GM18508 (cell line): ENCODE measurements around the gene RNF225.
"Not testable (repeated sequence)": the region's sequence is repeated elsewhere in the genome, so short reads cannot be mapped to it uniquely, and the experiment has no call there.

Experiments
- ATAC-seq: cut with Tn5 transposase; IDR thresholded peaks from one replicate; pipeline ENCODE4 v1.9.1; 2021; ENCODE audit warnings: moderate number of reproducible peaks; ENCODE audit not compliant: insufficient read depth, unreplicated experiment

RNF225 gene

DNA sequence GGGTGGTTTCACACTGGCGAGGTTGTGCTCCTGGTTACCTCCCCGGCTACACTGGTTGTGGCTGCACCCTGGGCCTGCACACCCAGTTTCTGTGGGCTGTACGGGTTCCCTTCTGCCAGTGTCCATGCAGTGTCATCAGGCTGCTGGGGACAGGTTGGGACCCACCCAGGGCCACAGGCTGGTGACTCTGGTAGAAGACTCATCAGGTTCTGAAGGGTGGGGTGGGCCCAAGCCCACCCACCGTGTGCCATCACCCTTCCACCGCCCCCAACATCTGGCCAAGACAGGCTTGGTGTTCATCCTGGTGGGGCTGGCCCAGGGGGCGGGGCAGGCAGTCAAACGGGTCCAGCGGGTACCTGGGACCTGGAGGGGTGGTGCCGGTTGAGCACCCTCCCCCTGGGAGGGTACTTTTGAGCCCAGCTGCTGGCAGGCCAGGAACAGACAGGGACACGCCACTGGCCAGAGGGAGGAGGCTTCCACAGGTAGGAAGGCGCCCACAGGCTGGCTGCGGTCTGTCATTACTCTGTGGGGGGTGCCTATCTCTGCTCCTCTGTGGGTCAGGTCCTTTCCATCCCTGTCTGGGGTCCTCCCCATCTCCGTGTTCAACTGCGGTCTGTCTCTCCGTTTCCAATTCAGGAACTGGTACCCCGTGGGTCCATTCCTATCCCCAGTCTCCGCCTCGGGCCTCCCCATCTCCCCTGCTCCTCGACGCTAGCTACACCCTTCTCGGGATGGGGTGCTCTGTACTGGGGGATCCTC, at the start of gene RNF225:
RNF225 (plus strand) TSS at position 437 of the 759 bp plus-strand sequence. CDS start 434 bp downstream, outside the sequence.
- ATAC-seq, result no peak

GRCh38 chr19:58346961-58347929, 48.2 kb upstream of the RNF225 start:
- no peak for ATAC-seq

GRCh38 chr19:58348080-58348479, 47.4 kb upstream of the RNF225 start:
- not testable (repeated sequence) for ATAC-seq

- ATAC-seq, result no peak
Measured at GRCh38 chr19:58349590-58349989, 45.9 kb upstream of the RNF225 start.

GRCh38 chr19:58350001-58350861, 45.2 kb upstream of the RNF225 start:
- ATAC-seq, result no peak

GRCh38 chr19:58350871-58351557, 44.4 kb upstream of the RNF225 start:
- no peak for ATAC-seq

DNA sequence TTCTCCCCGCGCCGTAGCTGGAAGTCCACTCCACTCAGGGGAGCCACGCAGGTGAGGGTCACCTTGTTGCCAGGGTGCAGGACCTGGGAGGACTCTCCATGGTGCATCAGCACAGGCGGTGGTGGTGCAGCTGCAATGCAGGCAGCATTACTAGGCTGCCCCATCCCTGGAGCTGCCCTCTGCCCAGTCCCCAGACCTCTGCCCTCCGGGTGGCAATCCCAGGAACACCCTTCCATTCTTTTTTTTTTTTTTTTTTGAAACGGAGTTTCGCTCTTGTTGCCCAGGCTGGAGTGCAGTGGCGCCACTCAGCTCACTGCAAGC, 43.9 kb upstream of the RNF225 start:
- no peak for ATAC-seq

DNA sequence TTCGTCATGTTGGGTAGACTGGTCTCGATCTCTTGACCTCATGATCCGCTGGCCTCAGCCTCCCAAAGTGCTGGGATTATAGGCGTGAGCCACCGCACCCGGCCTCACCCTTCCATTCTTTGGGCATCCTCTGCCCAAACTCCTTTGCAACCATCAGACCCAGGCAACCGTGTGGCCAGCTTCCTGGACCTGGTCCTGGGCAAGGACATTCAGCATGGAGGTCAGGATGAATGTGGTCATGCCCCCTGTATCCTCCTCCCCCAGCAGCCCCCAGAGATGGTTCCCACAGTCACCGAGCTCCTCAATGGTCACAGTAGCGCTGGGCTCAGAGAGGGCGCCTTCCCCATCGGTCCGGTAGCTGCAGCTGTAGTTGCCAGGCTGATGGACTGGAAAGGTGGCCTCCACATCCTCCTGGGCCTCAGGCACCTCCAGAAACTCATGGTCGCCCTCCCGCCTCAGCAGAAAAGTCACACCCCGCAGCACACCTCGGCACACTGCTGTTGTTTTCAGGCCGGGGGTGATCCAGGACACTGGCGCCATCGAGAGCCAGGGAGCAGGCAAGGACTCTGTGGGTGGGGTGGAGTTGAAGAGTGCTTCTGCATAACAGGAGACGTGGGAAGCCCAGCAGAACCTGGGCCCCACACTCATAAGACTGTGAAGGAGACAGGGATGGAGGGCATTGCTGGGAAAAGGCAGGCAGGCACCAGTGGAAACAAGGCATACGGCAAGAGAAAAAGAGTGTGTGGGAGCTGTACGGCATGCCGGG, 43.3 kb upstream of the RNF225 start:
- ATAC-seq, result no peak

GRCh38 chr19:58352760-58353671, 42.4 kb upstream of the RNF225 start, which contains the start of gene A1BG:
A1BG (minus strand) TSS chr19:58353492; CDS start chr19:58353437, 55 bp downstream.
- ATAC-seq, result no peak

DNA sequence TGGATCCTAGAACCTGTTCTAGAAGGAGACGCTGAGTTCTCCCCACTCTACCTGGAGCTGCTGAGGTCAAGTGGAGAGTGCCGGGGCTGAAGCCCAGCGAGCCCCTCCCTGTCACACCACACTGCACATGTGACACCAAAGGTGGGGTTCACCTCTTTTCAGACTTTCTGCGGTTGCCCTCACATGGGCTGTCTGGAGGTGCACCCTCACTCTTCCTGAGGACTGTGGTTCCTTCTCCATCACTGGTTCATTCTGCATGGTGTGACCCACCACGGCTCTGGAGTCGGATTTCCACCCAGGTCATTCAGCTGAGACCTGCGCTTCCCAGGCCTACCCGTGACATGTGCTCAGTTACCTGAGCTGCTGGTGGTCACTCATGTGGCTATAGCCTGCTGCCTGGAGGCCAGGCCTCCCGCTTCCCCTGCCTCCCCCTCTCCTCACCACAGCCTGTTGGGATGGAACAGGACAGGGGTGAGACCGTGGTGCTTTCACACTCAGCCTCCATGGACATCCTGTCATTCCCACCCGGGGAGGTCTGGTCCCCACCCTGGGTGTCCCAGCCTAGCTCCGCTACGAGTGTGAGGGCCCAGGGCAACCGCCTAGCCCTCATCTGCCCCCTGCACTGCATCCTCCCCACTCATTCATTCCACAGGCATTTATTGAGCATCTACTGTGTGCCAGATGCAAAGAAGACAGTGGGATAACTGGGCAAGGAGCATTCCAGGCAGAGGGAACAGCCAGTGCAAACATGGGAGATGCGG, 41.6 kb upstream of the RNF225 start:
- no peak for ATAC-seq

DNA sequence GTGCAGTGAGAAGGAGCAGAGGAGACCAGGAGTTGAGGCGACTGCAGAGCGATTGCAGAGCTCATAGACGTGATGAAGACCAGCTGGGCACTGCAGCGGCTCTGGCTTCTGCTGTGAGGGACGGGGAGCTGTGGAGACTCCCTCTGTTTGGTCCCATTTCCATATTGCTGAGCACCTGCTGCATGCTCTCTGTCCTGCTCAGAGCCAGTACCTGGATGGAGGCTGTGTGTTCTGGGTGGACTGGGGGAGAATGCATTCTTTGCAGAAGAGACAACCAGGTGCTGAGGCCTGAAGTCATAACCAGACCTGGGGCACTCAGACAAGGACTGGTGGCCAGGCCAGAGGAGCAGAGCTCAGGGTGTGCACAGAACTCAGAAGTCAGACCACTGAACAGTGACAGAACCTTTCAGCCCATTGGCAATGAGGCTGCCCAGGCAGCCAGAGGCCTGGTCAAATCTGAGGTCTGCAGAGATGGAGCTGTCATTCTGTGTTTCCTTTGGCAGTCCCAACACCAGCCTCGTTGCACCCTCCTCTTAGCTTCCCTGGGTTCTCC, 40.9 kb upstream of the RNF225 start:
- ATAC-seq, result no peak

DNA sequence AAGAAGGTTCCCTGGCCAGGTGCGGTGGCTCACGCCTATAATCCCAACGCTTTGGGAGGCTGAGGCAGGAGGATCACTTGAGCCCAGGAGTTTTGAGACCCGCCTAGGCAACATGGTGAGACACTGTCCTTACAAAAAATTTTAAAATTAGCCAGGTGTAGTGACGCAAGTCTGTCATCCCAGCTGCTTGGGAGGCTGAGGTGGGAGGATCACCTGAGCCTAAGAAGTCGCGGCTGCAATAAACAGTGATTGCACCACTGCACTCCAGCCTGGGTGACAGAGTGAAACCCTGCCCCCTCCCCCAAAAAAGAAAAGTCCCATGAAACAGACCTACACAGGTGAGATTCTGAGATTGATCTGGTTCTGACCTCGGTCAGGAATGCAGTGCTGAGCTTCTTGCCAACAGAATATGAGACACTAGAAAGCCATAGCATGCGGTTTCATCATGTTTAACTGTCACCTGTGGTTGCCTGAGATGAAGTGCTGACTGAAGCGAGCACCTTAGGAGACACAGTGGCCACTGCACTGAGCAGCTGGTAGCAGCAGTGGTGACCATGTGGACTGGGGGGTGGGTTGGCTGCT, 40.1 kb upstream of the RNF225 start:
- no peak for ATAC-seq

DNA sequence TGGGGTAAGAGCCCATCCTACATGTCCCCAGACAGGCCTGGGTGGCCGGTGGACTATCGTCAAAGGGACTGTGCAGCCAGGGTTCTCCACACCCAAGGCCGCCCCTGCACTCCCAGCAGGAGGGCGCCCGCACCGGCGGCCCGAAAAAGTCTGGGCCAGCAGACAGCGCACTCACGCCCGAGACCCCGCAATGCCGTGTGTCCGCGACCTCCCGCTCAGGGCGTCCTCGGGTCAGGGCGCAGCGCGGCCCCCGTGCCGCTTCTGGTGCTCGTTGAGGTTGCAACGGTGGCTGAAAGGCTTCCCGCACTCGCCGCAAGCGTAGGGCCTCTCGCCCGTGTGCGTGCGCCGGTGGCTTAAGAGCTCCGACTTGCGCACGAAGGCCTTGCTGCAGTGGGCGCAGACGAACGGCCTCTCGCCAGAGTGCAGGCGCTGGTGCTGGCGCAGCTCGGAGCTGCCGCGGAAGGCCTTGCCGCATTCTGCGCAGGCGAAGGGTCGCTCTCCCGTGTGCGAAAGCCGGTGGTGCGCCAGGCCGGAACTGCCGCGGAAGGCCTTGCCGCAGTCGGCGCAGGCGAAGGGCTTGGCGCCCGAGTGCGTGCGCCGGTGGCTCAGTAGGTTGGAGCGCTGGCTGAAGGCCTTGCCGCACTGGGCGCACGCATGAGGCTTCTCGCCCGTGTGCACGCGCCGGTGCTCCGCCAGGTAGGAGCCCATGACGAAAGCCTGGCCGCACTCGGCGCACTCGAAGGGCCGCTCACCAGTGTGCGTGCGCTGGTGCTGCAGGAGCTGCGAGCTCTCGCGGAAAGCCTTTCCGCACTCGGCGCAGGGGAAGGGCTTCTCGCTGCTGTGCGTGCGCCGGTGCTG, 39.3 kb upstream of the RNF225 start:
- ATAC-seq, result no peak

- ATAC-seq, result no peak
Measured at GRCh38 chr19:58356766-58357480, 38.5 kb upstream of the RNF225 start.

- no peak for ATAC-seq
Measured at GRCh38 chr19:58357481-58358145, 37.8 kb upstream of the RNF225 start.
